ENCODE measurements around the gene DAPP1.

DNA sequence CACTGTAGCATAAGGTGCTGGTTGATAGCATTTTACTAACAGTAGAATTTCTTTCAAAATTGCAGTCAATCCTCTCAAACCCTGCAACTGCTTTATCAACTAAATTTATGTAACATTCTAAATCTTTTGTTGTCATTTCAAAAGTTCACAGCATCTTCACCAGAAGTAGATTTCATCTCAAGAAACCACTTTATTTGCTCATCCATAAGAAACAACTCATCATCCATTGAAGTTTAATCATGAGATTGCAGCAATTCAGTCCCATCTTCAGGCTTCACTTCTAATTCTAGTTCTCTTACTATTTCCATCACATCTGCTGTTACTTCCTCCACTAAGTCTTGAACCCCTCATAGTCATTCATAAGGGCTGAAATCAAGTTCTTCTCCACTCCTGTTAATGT lies 55.9 kb downstream of the DAPP1 start:
- TF ChIP-seq, protein P1, sequence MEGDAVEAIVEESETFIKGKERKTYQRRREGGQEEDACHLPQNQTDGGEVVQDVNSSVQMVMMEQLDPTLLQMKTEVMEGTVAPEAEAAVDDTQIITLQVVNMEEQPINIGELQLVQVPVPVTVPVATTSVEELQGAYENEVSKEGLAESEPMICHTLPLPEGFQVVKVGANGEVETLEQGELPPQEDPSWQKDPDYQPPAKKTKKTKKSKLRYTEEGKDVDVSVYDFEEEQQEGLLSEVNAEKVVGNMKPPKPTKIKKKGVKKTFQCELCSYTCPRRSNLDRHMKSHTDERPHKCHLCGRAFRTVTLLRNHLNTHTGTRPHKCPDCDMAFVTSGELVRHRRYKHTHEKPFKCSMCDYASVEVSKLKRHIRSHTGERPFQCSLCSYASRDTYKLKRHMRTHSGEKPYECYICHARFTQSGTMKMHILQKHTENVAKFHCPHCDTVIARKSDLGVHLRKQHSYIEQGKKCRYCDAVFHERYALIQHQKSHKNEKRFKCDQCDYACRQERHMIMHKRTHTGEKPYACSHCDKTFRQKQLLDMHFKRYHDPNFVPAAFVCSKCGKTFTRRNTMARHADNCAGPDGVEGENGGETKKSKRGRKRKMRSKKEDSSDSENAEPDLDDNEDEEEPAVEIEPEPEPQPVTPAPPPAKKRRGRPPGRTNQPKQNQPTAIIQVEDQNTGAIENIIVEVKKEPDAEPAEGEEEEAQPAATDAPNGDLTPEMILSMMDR (IDR thresholded peaks at IDR 0.05) = no peak
- TF ChIP-seq POLR2A (IDR thresholded peaks at IDR 0.05; ENCODE audit: low read length) (no peak), HEYL (CRISPR knock-in tag; IDR thresholded peaks at IDR 0.05) (no peak), CEBPB (IDR thresholded peaks at IDR 0.05) (no peak), ZC3H11A (IDR thresholded peaks at IDR 0.05) (no peak), TP53 (CRISPR knock-in tag; IDR thresholded peaks at IDR 0.05) (no peak), CHD4 (IDR thresholded peaks at IDR 0.05; ENCODE audit: borderline replicate concordance) (no peak), HOXB13 (CRISPR knock-in tag; IDR thresholded peaks at IDR 0.05; ENCODE audit: low read depth) (no peak), HDAC2 (IDR thresholded peaks at IDR 0.05) (no peak)

Data from A549 (cell line).